WTC11 (cell line): ENCODE data around the gene TMUB2. TPM values are rescaled to one million over a fixed set of nuclear protein-coding genes. Genes with fewer than 3 reads are reported as not detected.

Experiments
- ATAC-seq: fragments of 200-7000 bp; cut with Tn5 transposase; 2 replicates; pipeline ENCODE4 v1.10.0; 2021; ENCODE audit warnings: mild to moderate bottlenecking, moderate library complexity
- CTCF ChIA-PET: fragments of 300-600 bp; sonication (Branson Sonifier 250); formaldehyde crosslinking; loops from one replicate; lab custom pipeline; 2021; ENCODE audit warnings: antibody characterized with exemption; lab: Charles Lee
- POLR2A ChIA-PET: fragments of 350-600 bp; sonication (Branson Sonifier 250); formaldehyde crosslinking; loops from one replicate; lab custom pipeline; 2021; ENCODE audit warnings: antibody characterized with exemption; lab: Charles Lee
- DNase-seq: peaks from one replicate; pipeline ENCODE4 v3.0.0; 2021; ENCODE audit warnings: low spot score
- H3K27ac Mint-ChIP-seq: 2 replicates; pipeline ENCODE4 v1.8.0; 2021; ENCODE audit warnings: mixed read lengths
- H3K27me3 Mint-ChIP-seq: 2 replicates; pipeline ENCODE4 v1.8.0; 2021; ENCODE audit warnings: low read depth, mild to moderate bottlenecking, moderate library complexity, mixed read lengths
- H3K36me3 Mint-ChIP-seq: 2 replicates; pipeline ENCODE4 v1.8.0; 2021; ENCODE audit warnings: mixed read lengths
- H3K4me1 Mint-ChIP-seq: 2 replicates; pipeline ENCODE4 v1.8.0; 2022; ENCODE audit warnings: mixed read lengths
- H3K4me3 Mint-ChIP-seq: 2 replicates; pipeline ENCODE4 v1.8.0; 2021; ENCODE audit warnings: mild to moderate bottlenecking, moderate library complexity, mixed read lengths
- H3K9me3 Mint-ChIP-seq: 2 replicates; pipeline ENCODE4 v1.8.0; 2021; ENCODE audit warnings: mixed read lengths
- ATF1 ChIP-seq: sonication (generic); formaldehyde crosslinking; IDR thresholded peaks from 2 replicates; pipeline ENCODE4 v1.8.1; 2023; ENCODE audit warnings: mild to moderate bottlenecking, moderate library complexity, missing genetic modification reagents
- ATF2 ChIP-seq: sonication (generic); formaldehyde crosslinking; IDR thresholded peaks from 2 replicates; pipeline ENCODE4 v1.8.1; 2022; ENCODE audit warnings: low read depth, missing genetic modification reagents, borderline replicate concordance
- ATF3 ChIP-seq: sonication (generic); formaldehyde crosslinking; conservative IDR thresholded peaks from 2 replicates; pipeline ENCODE4 v1.8.1; 2022; ENCODE audit warnings: mild to moderate bottlenecking, missing genetic modification reagents
- CREM ChIP-seq: sonication (generic); formaldehyde crosslinking; IDR thresholded peaks from 2 replicates; pipeline ENCODE4 v1.8.1; 2022; ENCODE audit warnings: mild to moderate bottlenecking, missing genetic modification reagents, moderate library complexity
- ERG ChIP-seq: fragments of 250-450 bp; sonication (Bioruptor Pico); IDR thresholded peaks from 2 replicates; pipeline ENCODE4 v1.8.0; 2021; ENCODE audit warnings: mild to moderate bottlenecking
- ESRRA ChIP-seq: sonication (generic); formaldehyde crosslinking; IDR thresholded peaks from 2 replicates; pipeline ENCODE4 v1.8.1; 2022; ENCODE audit warnings: mild to moderate bottlenecking, missing genetic modification reagents, borderline replicate concordance
- FOXJ3 ChIP-seq: sonication (generic); formaldehyde crosslinking; IDR thresholded peaks from 2 replicates; pipeline ENCODE4 v1.9.0; 2021; ENCODE audit warnings: missing genetic modification reagents, mild to moderate bottlenecking, borderline replicate concordance
- FOXP1 ChIP-seq: sonication (generic); formaldehyde crosslinking; IDR thresholded peaks from 2 replicates; pipeline ENCODE4 v1.8.0; 2022; ENCODE audit warnings: missing genetic modification reagents, mild to moderate bottlenecking, moderate library complexity, borderline replicate concordance
- GTF2I ChIP-seq: fragments of 250-450 bp; sonication (Bioruptor Pico); conservative IDR thresholded peaks from 2 replicates; pipeline ENCODE4 v1.4.0; 2021; ENCODE audit warnings: mild to moderate bottlenecking
- HMGXB4 ChIP-seq: sonication (generic); formaldehyde crosslinking; IDR thresholded peaks from 2 replicates; pipeline ENCODE4 v1.8.1; 2023; ENCODE audit warnings: mild to moderate bottlenecking, moderate library complexity, missing genetic modification reagents
- JUN ChIP-seq: sonication (generic); formaldehyde crosslinking; IDR thresholded peaks from 2 replicates; pipeline ENCODE4 v1.8.0; 2023; ENCODE audit warnings: mild to moderate bottlenecking, missing genetic modification reagents
- NFE2L1 ChIP-seq: sonication (generic); formaldehyde crosslinking; IDR thresholded peaks from 2 replicates; pipeline ENCODE4 v1.8.1; 2023; ENCODE audit warnings: missing genetic modification reagents
- NR1H2 ChIP-seq: sonication (generic); formaldehyde crosslinking; IDR thresholded peaks from 2 replicates; pipeline ENCODE4 v1.9.0; 2021; ENCODE audit warnings: mild to moderate bottlenecking, moderate library complexity, missing genetic modification reagents
- PREB ChIP-seq: sonication (generic); formaldehyde crosslinking; IDR thresholded peaks from 2 replicates; pipeline ENCODE4 v1.8.1; 2022; ENCODE audit warnings: mild to moderate bottlenecking, missing genetic modification reagents, moderate library complexity, borderline replicate concordance
- SOX15 ChIP-seq: fragments of 250-450 bp; sonication (Bioruptor Pico); IDR thresholded peaks from 2 replicates; pipeline ENCODE4 v1.9.0; 2021; ENCODE audit warnings: mild to moderate bottlenecking
- STAT6 ChIP-seq: sonication (generic); formaldehyde crosslinking; conservative IDR thresholded peaks from 2 replicates; pipeline ENCODE4 v1.8.1; 2023; ENCODE audit warnings: mild to moderate bottlenecking, low read depth, missing genetic modification reagents, moderate library complexity
- TP53 ChIP-seq: sonication (generic); formaldehyde crosslinking; IDR thresholded peaks from 2 replicates; pipeline ENCODE4 v1.8.1; 2023; ENCODE audit warnings: mild to moderate bottlenecking, missing genetic modification reagents
- ZMAT4 ChIP-seq: fragments of 250-450 bp; sonication (Bioruptor Pico); IDR thresholded peaks from 2 replicates; pipeline ENCODE4 v1.9.0; 2021; ENCODE audit warnings: mild to moderate bottlenecking
- ZNF121 ChIP-seq: sonication (generic); formaldehyde crosslinking; IDR thresholded peaks from 2 replicates; pipeline ENCODE4 v1.8.0; 2023; ENCODE audit warnings: missing genetic modification reagents
- ZNF512 ChIP-seq: sonication (generic); formaldehyde crosslinking; IDR thresholded peaks from 2 replicates; pipeline ENCODE4 v1.8.1; 2022; ENCODE audit warnings: missing genetic modification reagents, borderline replicate concordance
- ZSCAN18 ChIP-seq: fragments of 250-450 bp; sonication (Bioruptor Pico); IDR thresholded peaks from 2 replicates; pipeline ENCODE4 v2.1.2; 2022; ENCODE audit warnings: mild to moderate bottlenecking, moderate library complexity
- total RNA-seq: library from RNA; stranded (reverse); gene quantifications from 3 replicates; pipeline ENCODE4 v1.2.3, GENCODE V29; 2021

Gene TMUB2
- total RNA-seq, 1 experiment from 2014 or later, result 26.9 TPM

- TF ChIP-seq ERG (CRISPR knock-in tag) (no peak), CREM (CRISPR knock-in tag) (no peak), TP53 (CRISPR knock-in tag) (no peak), NFE2L1 (CRISPR knock-in tag) (no peak), ATF2 (no peak), SOX15 (no peak), HMGXB4 (CRISPR knock-in tag) (no peak)
Observed at GRCh38 chr17:44176671-44177501, 9.9 kb upstream of the TMUB2 start (continued).

GRCh38 chr17:44177640-44178039 lies 9.1 kb upstream of the TMUB2 start:
- ATAC-seq (no peak), DNase-seq (no peak)
- CTCF ChIA-PET, result interaction anchor here (1.3 kb wide), 1 partner anchor 9 kb away, joined by 6 read pairs; no protein-coding TSS in a partner anchor
- Mint-ChIP-seq H3K4me1 (no peaks in the 10 kb centered on the region), H3K27ac (no peak overlapping the region), H3K27me3 (no peaks in the 10 kb centered on the region), H3K36me3 (peaks cover 36% of the 10 kb centered on the region), H3K9me3 (peaks cover 6% of the 10 kb centered on the region), H3K4me3 (no peak overlapping the region)
- POLR2A ChIA-PET, result no interaction called here
- TF ChIP-seq ZNF121 (no peak), ZNF512 (no peak), PREB (CRISPR knock-in tag) (no peak), JUN (CRISPR knock-in tag) (no peak), STAT6 (CRISPR knock-in tag) (no peak), NR1H2 (CRISPR knock-in tag) (no peak), GTF2I (CRISPR knock-in tag) (no peak), ESRRA (no peak), ATF1 (no peak), ATF3 (CRISPR knock-in tag) (no peak), FOXP1 (CRISPR knock-in tag) (no peak), ZMAT4 (no peak), ZSCAN18 (CRISPR knock-in tag) (no peak), FOXJ3 (CRISPR knock-in tag) (no peak), SOX15 (no peak)
